ENCODE results near the gene MMP2.

MMP2 gene

GRCh38 chr16:55513616-55514015 lies 34.6 kb downstream of the MMP2 start:
- Mint-ChIP-seq H3K4me1 (peaks cover 8% of the 10 kb centered on the region), H3K9me3 (peaks cover 11% of the 10 kb centered on the region), H3K27me3 (peaks cover 24% of the 10 kb centered on the region), H3K36me3 (peaks cover 2% of the 10 kb centered on the region), H3K27ac (no peak overlapping the region), H3K4me3 (no peak overlapping the region)

DNA sequence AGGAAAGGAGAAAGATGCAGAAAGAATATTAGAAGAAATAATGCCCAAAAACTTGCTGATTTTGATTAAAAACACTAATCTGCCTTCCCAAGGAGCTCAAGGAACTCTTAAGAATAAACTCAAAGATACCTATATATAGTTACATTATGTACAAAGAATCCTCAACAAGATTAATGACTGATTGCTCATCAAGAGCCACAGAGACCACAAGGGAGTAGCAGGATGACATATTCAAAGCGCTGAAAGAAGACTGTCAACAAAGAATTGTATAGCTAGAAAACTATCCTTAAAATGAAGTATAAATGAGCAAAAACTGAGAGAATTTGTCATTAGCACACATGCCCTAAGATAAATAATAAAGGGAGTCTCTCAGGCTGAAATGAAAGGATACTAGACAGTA lies 36.1 kb downstream of the MMP2 start:
- Mint-ChIP-seq H3K4me3 (no peak overlapping the region), H3K36me3 (peaks cover 2% of the 10 kb centered on the region), H3K27me3 (peaks cover 15% of the 10 kb centered on the region), H3K4me1 (no peaks in the 10 kb centered on the region), H3K9me3 (peaks cover 11% of the 10 kb centered on the region), H3K27ac (no peak overlapping the region)

DNA sequence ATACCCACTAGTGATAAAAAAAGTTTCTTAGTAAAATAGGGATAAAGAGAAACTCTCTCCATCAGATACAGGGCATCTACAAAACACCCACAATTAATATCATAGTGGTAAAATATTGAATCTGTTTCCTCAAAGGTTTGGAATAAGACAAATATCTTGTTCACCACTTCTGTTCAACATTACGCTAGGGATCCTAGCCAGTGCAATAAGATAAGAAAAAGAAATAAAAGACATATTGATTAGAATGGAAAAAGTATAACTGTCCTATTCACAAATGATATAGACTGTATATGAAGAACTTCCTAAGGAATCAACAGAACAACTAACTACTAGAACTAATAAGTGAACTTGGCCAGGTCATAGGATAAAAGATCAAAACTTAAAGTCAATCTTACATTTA lies 42.8 kb downstream of the MMP2 start:
- Mint-ChIP-seq H3K36me3 (no peaks in the 10 kb centered on the region), H3K4me1 (no peaks in the 10 kb centered on the region), H3K27me3 (no peaks in the 10 kb centered on the region), H3K9me3 (peaks cover 8% of the 10 kb centered on the region), H3K27ac (no peak overlapping the region), H3K4me3 (no peak overlapping the region)

DNA sequence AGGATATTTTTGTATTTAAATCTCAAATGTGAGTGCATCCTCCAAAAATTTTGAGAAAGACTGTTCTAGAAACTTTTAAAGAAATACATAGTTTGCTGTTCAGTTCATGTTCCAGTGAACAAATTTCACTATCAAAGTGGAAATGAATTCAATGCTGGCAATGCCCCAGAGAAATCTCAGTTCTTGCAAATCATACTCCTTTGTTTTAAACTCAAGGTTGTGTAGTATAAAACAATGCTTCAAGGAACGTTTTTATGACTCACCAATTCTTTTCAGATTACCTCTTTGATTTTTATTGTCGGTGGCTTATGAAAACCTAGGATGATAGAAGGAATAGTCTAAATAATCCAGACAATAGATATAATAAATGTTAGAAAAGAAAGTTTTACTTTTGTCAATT lies 47.4 kb downstream of the MMP2 start:
- peaks cover 2% of the 10 kb centered on the region for H3K27me3 Mint-ChIP-seq
- no peaks in the 10 kb centered on the region for H3K36me3 Mint-ChIP-seq
- no peaks in the 10 kb centered on the region for H3K4me1 Mint-ChIP-seq
- H3K27ac Mint-ChIP-seq = no peak overlapping the region
- H3K4me3 Mint-ChIP-seq = no peak overlapping the region
- peaks cover 8% of the 10 kb centered on the region for H3K9me3 Mint-ChIP-seq

GRCh38 chr16:55527885-55528284 lies 48.9 kb downstream of the MMP2 start:
- Mint-ChIP-seq H3K36me3 (no peaks in the 10 kb centered on the region), H3K9me3 (no peaks in the 10 kb centered on the region), H3K4me1 (no peaks in the 10 kb centered on the region), H3K4me3 (no peak overlapping the region), H3K27ac (no peak overlapping the region), H3K27me3 (peaks cover 2% of the 10 kb centered on the region)

DNA sequence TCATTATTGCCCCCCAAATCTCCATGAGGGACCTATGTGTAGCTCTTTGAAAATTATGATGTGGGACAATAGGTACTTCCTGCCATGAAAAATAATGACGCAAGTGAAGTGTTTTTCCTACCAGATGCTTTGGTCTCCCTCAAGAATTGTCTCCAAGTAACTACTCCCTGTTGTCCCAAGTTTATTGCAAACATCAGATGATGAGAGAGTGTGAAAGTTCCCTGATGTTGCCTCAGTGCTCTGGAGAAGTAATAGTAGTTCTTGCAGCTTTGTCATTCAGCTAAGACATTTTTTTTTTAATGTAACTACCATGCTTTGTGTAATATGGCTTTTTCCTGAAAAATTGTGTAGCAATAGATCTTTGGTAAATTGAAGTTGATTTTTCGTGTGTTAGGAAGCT lies 50.0 kb downstream of the MMP2 start:
- no peak overlapping the region for H3K4me3 Mint-ChIP-seq
- H3K27me3 Mint-ChIP-seq = peaks cover 2% of the 10 kb centered on the region
- H3K9me3 Mint-ChIP-seq = no peaks in the 10 kb centered on the region
- no peak overlapping the region for H3K27ac Mint-ChIP-seq
- no peaks in the 10 kb centered on the region for H3K36me3 Mint-ChIP-seq
- H3K4me1 Mint-ChIP-seq = no peaks in the 10 kb centered on the region

- Mint-ChIP-seq H3K27ac (no peak overlapping the region), H3K4me1 (no peaks in the 10 kb centered on the region), H3K27me3 (peaks cover 2% of the 10 kb centered on the region), H3K36me3 (no peaks in the 10 kb centered on the region), H3K9me3 (no peaks in the 10 kb centered on the region), H3K4me3 (no peak overlapping the region)
These were observed 51.4 kb downstream of the MMP2 start for GRCh38 chr16:55530316-55530856.

- H3K9me3 Mint-ChIP-seq = no peaks in the 10 kb centered on the region
- H3K36me3 Mint-ChIP-seq = no peaks in the 10 kb centered on the region
- no peak overlapping the region for H3K27ac Mint-ChIP-seq
- no peaks in the 10 kb centered on the region for H3K4me1 Mint-ChIP-seq
- no peak overlapping the region for H3K4me3 Mint-ChIP-seq
- H3K27me3 Mint-ChIP-seq = peaks cover 2% of the 10 kb centered on the region
These were observed 53.2 kb downstream of the MMP2 start for GRCh38 chr16:55532227-55532626.

DNA sequence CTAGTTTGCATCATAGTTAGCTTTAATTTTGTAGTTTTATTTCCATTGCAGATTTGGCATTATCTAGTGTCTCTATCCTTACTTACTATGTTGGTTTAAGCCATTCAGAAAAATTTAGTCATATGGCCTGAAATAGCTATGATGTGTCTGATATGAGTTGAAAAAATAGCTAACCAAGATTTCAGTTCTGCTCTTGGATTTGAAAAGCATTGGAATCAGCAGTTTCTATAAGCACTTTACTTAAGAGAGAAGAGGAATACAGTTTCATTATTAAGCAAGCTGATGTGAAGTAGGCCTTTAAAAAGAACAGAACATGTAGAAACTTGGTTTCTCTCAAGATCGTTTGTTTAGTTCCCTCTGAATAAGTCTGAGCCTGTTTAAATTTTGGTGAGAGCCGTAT lies 55.8 kb downstream of the MMP2 start:
- peaks cover under 1% of the 10 kb centered on the region for H3K27me3 Mint-ChIP-seq
- no peaks in the 10 kb centered on the region for H3K4me1 Mint-ChIP-seq
- no peaks in the 10 kb centered on the region for H3K36me3 Mint-ChIP-seq
- no peaks in the 10 kb centered on the region for H3K9me3 Mint-ChIP-seq
- no peak overlapping the region for H3K4me3 Mint-ChIP-seq
- no peak overlapping the region for H3K27ac Mint-ChIP-seq

DNA sequence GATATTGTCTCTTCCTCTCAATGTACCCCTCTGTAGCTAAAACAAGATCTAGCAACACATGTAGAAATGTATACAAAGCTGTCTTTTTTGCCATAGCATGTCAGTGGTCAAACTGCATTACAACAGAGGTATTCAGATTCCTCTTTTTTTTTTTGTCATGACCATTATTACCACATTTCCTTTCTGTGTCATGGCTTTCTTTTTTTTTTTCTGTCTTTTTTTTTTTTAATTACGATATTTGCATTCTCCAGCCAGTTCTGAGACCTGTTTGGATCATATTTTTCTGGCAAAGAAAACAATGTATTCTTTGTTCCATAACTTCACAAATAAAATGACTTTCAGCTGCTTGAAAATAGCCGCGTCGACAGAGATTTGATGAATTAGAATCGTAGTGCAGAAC lies 60.1 kb downstream of the MMP2 start:
- Mint-ChIP-seq H3K9me3 (no peaks in the 10 kb centered on the region), H3K27ac (no peak overlapping the region), H3K27me3 (no peaks in the 10 kb centered on the region), H3K4me3 (no peak overlapping the region), H3K4me1 (no peaks in the 10 kb centered on the region), H3K36me3 (no peaks in the 10 kb centered on the region)

DNA sequence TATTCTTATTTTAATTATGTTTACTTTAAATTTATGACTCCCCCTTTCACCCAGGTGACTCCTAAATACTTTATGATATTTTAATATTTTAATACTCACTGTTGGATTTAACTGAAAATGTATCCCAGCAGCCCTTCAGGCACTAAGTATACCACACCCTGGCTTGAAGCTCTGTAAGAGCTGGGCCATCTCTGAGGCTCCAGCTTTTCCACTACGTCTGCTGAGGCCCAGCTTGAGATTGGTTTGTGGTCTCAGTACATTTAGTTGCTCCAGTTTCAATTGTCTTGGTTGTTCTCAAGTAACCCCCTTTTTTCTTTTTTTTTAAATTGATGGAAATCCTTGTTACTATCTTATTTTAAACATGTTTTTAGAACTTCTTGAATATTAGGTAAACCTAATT lies 60.5 kb downstream of the MMP2 start:
- H3K9me3 Mint-ChIP-seq = no peaks in the 10 kb centered on the region
- H3K36me3 Mint-ChIP-seq = no peaks in the 10 kb centered on the region
- no peaks in the 10 kb centered on the region for H3K27me3 Mint-ChIP-seq
- H3K4me3 Mint-ChIP-seq = no peak overlapping the region
- H3K4me1 Mint-ChIP-seq = no peaks in the 10 kb centered on the region
- H3K27ac Mint-ChIP-seq = no peak overlapping the region

GRCh38 chr16:55540221-55540620 lies 61.2 kb downstream of the MMP2 start:
- Mint-ChIP-seq H3K4me3 (no peak overlapping the region), H3K36me3 (no peaks in the 10 kb centered on the region), H3K27ac (no peak overlapping the region), H3K27me3 (peaks cover 2% of the 10 kb centered on the region), H3K9me3 (no peaks in the 10 kb centered on the region), H3K4me1 (no peaks in the 10 kb centered on the region)

GRCh38 chr16:55542459-55543082 lies 63.6 kb downstream of the MMP2 start:
- H3K4me1 Mint-ChIP-seq = no peaks in the 10 kb centered on the region
- peaks cover 2% of the 10 kb centered on the region for H3K27me3 Mint-ChIP-seq
- H3K4me3 Mint-ChIP-seq = no peak overlapping the region
- H3K36me3 Mint-ChIP-seq = no peaks in the 10 kb centered on the region
- H3K27ac Mint-ChIP-seq = no peak overlapping the region
- no peaks in the 10 kb centered on the region for H3K9me3 Mint-ChIP-seq

DNA sequence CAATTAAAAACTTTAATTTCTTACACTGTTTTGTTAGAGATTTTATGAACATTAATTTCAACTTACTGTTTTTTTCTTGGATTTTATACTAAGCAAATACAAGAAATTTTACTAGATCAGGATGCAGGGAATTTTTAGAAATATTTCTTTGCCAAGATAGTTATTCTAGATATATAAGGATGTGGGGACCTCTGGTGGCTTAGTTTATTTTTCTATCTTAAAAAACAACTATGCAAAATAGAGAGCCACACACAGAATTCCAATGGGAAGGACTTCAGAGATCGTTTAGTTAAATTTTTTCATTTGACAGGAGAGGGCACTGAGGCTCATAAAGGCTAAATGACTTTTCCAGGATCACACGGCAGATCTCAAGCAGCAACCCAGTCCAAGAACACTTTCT lies 64.5 kb downstream of the MMP2 start:
- no peaks in the 10 kb centered on the region for H3K36me3 Mint-ChIP-seq
- no peak overlapping the region for H3K27ac Mint-ChIP-seq
- H3K9me3 Mint-ChIP-seq = no peaks in the 10 kb centered on the region
- H3K4me1 Mint-ChIP-seq = no peaks in the 10 kb centered on the region
- H3K27me3 Mint-ChIP-seq = peaks cover 2% of the 10 kb centered on the region
- no peak overlapping the region for H3K4me3 Mint-ChIP-seq

GRCh38 chr16:55552621-55553020 lies 73.6 kb downstream of the MMP2 start:
- H3K27me3 Mint-ChIP-seq = no peaks in the 10 kb centered on the region
- peaks cover 10% of the 10 kb centered on the region for H3K9me3 Mint-ChIP-seq
- H3K36me3 Mint-ChIP-seq = no peaks in the 10 kb centered on the region
- no peak overlapping the region for H3K4me3 Mint-ChIP-seq
- no peak overlapping the region for H3K27ac Mint-ChIP-seq
- no peaks in the 10 kb centered on the region for H3K4me1 Mint-ChIP-seq

GRCh38 chr16:55555436-55555835 lies 76.4 kb downstream of the MMP2 start:
- H3K27ac Mint-ChIP-seq = no peak overlapping the region
- H3K36me3 Mint-ChIP-seq = no peaks in the 10 kb centered on the region
- no peaks in the 10 kb centered on the region for H3K27me3 Mint-ChIP-seq
- no peak overlapping the region for H3K4me3 Mint-ChIP-seq
- no peaks in the 10 kb centered on the region for H3K4me1 Mint-ChIP-seq
- peaks cover 10% of the 10 kb centered on the region for H3K9me3 Mint-ChIP-seq
